ENCODE data around the gene CCDC187.

The CCDC187 gene

DNA sequence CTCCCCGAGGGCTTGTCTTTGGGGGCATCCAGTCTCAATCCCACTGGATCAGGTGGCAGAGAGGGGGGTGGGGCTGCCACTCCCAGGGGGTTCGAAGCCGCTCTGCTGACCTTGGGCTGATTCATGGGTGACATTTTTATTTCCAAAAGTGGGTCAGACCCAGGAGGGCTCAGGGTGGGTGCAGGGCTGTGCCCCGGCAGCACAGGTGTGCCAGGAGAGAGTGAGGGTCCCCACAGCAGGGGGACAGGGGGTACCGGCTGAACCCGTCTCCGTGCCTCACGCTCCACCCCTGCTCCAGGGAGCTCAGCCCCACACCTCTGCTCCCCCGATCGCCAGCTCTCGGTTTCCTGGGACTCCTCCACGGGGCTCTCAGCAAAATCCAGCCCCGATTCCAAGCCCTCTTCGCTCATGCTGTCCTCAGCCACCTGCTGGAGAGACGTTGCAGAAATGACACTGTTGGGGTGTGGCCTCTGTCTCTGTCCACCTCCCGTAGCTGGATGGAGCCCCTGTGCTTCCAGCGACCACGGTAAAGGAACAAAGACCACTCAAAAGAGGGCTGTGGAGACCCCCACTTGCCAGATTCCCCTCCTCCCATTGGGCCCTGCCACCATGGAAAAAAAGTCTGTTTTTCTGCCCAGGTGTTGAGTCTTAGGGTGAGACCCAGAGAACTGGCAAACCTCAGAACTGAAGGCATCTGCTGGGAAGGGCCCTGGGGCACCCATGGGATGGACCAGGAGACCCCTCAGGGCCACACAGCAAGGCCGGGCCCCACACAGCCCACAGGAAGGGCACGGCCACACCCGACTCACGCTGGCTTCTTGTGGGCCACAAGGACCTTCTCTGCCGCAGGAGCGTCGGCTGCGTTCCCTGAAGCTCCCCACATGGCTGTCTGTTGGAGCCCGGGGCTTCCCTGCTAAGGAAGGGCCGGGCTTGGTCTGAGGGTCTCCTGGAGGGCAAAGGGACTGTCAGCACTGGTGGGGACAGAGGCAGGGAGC, 47.7 kb downstream of the CCDC187 start:
- Histone ChIP-seq H3K36me3 (ENCODE audit: insufficient read depth, insufficient read length, low read length) (no peaks in the 10 kb centered on the region), H3K4me3 (ENCODE audit: insufficient read length, low read depth) (no peak overlapping the region), H3K27me3 (ENCODE audit: insufficient read depth, insufficient read length) (no peaks in the 10 kb centered on the region), H3K4me1 (ENCODE audit: insufficient read depth, insufficient read length) (peaks cover 44% of the 10 kb centered on the region), H3K9me3 (ENCODE audit: insufficient read depth, low read length) (no peaks in the 10 kb centered on the region), H3K9ac (ENCODE audit: insufficient read length, low read depth) (peak overlapping the region; percentile 2)
- no peak for TF ChIP-seq SUZ12 (IDR thresholded peaks at IDR 0.05; ENCODE audit: extremely low read depth, insufficient read depth, insufficient read length)
- TF ChIP-seq YY1 (IDR thresholded peaks at IDR 0.05; ENCODE audit: insufficient read depth, insufficient read length): no peak
- TF ChIP-seq ZNF274 (IDR thresholded peaks at IDR 0.05; ENCODE audit: low read depth, low read length): no peak
- DNase-seq (ENCODE audit: low read depth, low spot score): no peak

DNA sequence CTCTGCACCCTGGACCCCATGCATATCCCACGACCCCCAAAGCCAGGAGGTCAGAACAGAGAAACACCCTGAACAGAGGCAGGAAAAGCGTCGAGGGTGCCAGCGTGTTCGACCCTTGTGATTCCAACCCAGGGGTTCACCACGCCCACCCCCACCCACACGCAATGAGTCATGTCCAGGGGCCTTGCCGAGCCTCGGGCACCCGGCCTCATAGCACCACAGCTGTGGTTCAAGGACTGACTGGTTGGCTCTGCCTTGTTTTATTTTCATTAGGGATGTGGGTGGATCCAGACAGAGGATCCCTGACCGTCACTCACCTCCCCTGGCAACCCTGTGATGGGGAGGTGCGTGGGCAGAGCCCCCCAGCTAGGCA, 48.7 kb downstream of the CCDC187 start:
- Histone ChIP-seq H3K4me1 (ENCODE audit: insufficient read depth, insufficient read length) (peaks cover 44% of the 10 kb centered on the region), H3K36me3 (ENCODE audit: insufficient read depth, insufficient read length, low read length) (no peaks in the 10 kb centered on the region), H3K4me3 (ENCODE audit: insufficient read length, low read depth) (no peak overlapping the region), H3K9ac (ENCODE audit: insufficient read length, low read depth) (no peak overlapping the region), H3K9me3 (ENCODE audit: insufficient read depth, low read length) (no peaks in the 10 kb centered on the region), H3K27me3 (ENCODE audit: insufficient read depth, insufficient read length) (no peaks in the 10 kb centered on the region)
- no peak for TF ChIP-seq SUZ12 (IDR thresholded peaks at IDR 0.05; ENCODE audit: extremely low read depth, insufficient read depth, insufficient read length)
- no peak for TF ChIP-seq ZNF274 (IDR thresholded peaks at IDR 0.05; ENCODE audit: low read depth, low read length)
- no peak for TF ChIP-seq YY1 (IDR thresholded peaks at IDR 0.05; ENCODE audit: insufficient read depth, insufficient read length)
- no peak for DNase-seq (ENCODE audit: low read depth, low spot score)

DNA sequence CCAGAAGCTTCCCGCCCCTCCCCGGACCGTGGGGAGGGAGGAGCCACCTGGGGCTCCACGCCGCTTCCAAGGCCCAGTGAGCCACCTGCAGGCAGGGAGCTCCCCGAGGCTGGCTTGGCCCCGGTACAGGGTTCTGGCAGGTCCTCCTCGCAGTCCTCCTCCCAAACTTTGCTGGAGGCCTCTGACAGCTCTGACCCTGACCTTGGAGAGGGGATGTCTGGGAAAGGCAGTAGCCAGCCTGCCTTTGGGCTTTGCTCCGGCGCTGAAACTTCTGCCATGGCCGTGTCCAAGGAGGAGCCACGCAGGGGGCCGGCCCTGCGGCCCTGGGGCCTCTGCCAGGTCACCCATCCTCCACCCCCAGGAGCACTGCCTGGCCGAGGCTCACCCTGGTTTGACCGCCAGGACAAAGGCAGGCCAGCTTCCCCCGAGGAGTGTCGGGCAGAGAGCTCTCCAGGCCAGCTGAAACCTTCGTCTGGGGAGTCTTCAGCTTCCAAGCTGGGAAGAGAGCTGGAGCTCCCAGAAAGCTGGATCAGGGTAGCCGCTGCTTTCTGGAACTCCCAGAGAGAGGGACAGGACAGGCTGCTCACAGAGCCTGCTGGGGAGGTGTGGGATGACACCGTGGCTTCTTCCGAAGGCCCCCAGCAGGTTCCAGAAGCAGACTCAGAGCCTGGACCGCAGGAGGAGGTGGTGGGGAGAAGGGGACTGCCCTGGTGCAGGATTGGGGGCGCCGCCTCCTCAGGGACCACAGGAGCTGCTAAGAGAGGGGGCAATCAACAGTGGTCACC, 49.3 kb downstream of the CCDC187 start:
- H3K9me3 ChIP-seq (ENCODE audit: insufficient read depth, low read length): no peaks in the 10 kb centered on the region
- TF ChIP-seq YY1 (IDR thresholded peaks at IDR 0.05; ENCODE audit: insufficient read depth, insufficient read length) (no peak), SUZ12 (IDR thresholded peaks at IDR 0.05; ENCODE audit: extremely low read depth, insufficient read depth, insufficient read length) (no peak), ZNF274 (IDR thresholded peaks at IDR 0.05; ENCODE audit: low read depth, low read length) (no peak)
- no peak overlapping the region for H3K4me3 ChIP-seq (ENCODE audit: insufficient read length, low read depth)
- H3K27me3 ChIP-seq (ENCODE audit: insufficient read depth, insufficient read length): no peaks in the 10 kb centered on the region
- H3K4me1 ChIP-seq (ENCODE audit: insufficient read depth, insufficient read length): peaks cover 41% of the 10 kb centered on the region
- no peak for DNase-seq (ENCODE audit: low read depth, low spot score)
- H3K9ac ChIP-seq (ENCODE audit: insufficient read length, low read depth): no peak overlapping the region
- H3K36me3 ChIP-seq (ENCODE audit: insufficient read depth, insufficient read length, low read length): no peaks in the 10 kb centered on the region

DNA sequence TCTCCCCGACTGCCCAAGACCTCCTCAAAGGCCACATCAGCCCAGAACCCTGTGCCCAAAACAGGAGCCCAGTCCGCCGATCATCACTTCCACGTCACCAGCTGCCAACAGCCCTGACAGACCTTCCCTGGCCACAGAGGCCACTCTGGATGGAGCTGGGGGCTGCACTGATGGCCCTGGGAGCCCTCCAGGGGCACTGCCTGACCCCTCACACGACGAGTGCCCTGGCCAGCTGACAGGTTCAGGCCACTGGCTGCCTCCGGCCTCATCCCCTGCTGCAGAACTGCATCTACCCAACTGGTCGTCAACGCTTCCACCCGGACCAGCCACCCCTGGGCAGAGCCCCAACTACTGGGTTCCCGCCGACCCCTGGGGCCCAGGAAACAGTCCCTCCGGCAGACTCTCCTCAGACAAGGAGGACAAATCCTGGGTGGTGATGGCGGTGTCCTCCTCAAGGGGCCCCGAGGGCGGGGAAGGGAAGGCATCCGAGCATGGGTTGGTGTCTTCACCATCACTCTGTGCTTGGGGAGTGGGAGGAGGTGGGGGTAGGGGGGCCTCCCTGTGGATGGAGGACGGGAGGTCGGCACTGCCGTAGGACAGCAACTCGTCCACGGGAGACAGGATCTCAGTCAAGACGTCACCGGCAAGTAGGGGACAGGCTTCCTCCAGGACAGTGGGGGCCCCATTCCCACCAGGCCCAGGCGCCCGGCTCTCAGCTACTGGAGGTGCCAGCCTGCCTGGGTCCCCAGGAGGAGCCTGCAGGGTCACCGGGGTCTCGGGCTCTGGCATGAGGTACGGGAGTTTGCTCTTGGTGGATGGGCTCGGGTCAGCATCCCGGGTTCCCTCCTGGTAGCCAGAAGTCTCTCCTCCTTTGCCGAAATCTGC, 50.4 kb downstream of the CCDC187 start:
- no peaks in the 10 kb centered on the region for H3K36me3 ChIP-seq (ENCODE audit: insufficient read depth, insufficient read length, low read length)
- H3K4me3 ChIP-seq (ENCODE audit: insufficient read length, low read depth): no peak overlapping the region
- DNase-seq (ENCODE audit: low read depth, low spot score): no peak
- no peaks in the 10 kb centered on the region for H3K27me3 ChIP-seq (ENCODE audit: insufficient read depth, insufficient read length)
- H3K4me1 ChIP-seq (ENCODE audit: insufficient read depth, insufficient read length): peaks cover 33% of the 10 kb centered on the region
- H3K9me3 ChIP-seq (ENCODE audit: insufficient read depth, low read length): no peaks in the 10 kb centered on the region
- no peak overlapping the region for H3K9ac ChIP-seq (ENCODE audit: insufficient read length, low read depth)
- TF ChIP-seq YY1 (IDR thresholded peaks at IDR 0.05; ENCODE audit: insufficient read depth, insufficient read length) (no peak), ZNF274 (IDR thresholded peaks at IDR 0.05; ENCODE audit: low read depth, low read length) (no peak), SUZ12 (IDR thresholded peaks at IDR 0.05; ENCODE audit: extremely low read depth, insufficient read depth, insufficient read length) (no peak)

DNA sequence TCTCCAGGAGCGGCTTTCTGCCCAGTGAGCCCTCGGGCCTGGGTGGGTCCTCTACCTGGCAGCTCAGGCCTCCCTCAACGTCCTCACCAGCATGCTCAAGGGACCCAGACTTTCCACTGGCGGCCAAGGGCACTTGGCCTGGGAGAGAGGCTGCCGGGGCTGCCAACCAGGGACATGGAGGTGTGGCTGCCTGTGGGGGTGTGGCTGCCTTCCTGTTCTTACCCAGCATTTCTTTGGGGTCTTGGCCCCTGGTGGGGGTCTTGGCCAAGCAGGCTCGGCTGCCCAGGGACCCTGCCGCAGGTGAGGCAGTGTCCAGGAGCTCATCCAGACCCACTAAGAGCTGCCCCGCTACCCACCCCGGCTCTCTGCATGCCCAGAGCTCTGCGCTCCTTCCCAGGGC, 51.0 kb downstream of the CCDC187 start:
- H3K9me3 ChIP-seq (ENCODE audit: insufficient read depth, low read length): no peaks in the 10 kb centered on the region
- H3K9ac ChIP-seq (ENCODE audit: insufficient read length, low read depth): no peak overlapping the region
- peaks cover 39% of the 10 kb centered on the region for H3K4me1 ChIP-seq (ENCODE audit: insufficient read depth, insufficient read length)
- no peaks in the 10 kb centered on the region for H3K27me3 ChIP-seq (ENCODE audit: insufficient read depth, insufficient read length)
- DNase-seq (ENCODE audit: low read depth, low spot score): no peak
- H3K4me3 ChIP-seq (ENCODE audit: insufficient read length, low read depth): no peak overlapping the region
- no peaks in the 10 kb centered on the region for H3K36me3 ChIP-seq (ENCODE audit: insufficient read depth, insufficient read length, low read length)
- no peak for TF ChIP-seq SUZ12 (IDR thresholded peaks at IDR 0.05; ENCODE audit: extremely low read depth, insufficient read depth, insufficient read length)
- TF ChIP-seq ZNF274 (IDR thresholded peaks at IDR 0.05; ENCODE audit: low read depth, low read length): no peak
- TF ChIP-seq YY1 (IDR thresholded peaks at IDR 0.05; ENCODE audit: insufficient read depth, insufficient read length): no peak

DNA sequence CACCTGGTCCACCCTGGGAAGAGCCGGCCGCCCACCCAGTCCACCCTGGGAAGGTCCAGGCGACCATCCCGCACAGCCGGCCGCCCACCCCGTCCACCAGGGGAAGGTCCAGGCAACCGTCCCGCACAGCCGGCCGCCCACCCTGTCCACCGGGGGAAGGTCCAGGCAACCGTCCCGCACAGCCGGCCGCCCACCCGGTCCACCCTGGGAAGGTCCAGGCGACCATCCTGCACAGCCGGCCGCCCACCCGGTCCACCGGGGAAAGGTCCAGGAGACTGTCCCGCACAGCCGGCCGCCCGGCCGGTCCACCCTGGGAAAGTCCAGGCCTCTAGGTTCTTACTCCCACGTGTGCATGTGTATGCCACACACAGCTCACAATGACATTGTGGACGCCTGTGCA, 51.6 kb downstream of the CCDC187 start:
- Histone ChIP-seq H3K4me3 (ENCODE audit: insufficient read length, low read depth) (no peak overlapping the region), H3K27me3 (ENCODE audit: insufficient read depth, insufficient read length) (no peaks in the 10 kb centered on the region), H3K9ac (ENCODE audit: insufficient read length, low read depth) (no peak overlapping the region), H3K4me1 (ENCODE audit: insufficient read depth, insufficient read length) (peaks cover 40% of the 10 kb centered on the region), H3K36me3 (ENCODE audit: insufficient read depth, insufficient read length, low read length) (no peaks in the 10 kb centered on the region), H3K9me3 (ENCODE audit: insufficient read depth, low read length) (no peaks in the 10 kb centered on the region)
- TF ChIP-seq SUZ12 (IDR thresholded peaks at IDR 0.05; ENCODE audit: extremely low read depth, insufficient read depth, insufficient read length): no peak
- no peak for TF ChIP-seq YY1 (IDR thresholded peaks at IDR 0.05; ENCODE audit: insufficient read depth, insufficient read length)
- TF ChIP-seq ZNF274 (IDR thresholded peaks at IDR 0.05; ENCODE audit: low read depth, low read length): no peak
- no peak for DNase-seq (ENCODE audit: low read depth, low spot score)

Data from NT2/D1 (cell line).